ENCODE results near the gene TFAP2A.

- no peak for TF ChIP-seq POLR2A (IDR thresholded peaks at IDR 0.05)
- no peak for TF ChIP-seq CTCF (IDR thresholded peaks at IDR 0.05)
Measured at GRCh38 chr6:10409233-10409721, 5.6 kb downstream of the TFAP2A start.

Data from right lobe of liver (tissue), 4 donors.